Fibroblast of skin of left biceps (primary cell): ENCODE measurements around the gene PARP11.
"Not testable (repeated sequence)": the region's sequence is repeated elsewhere in the genome, so short reads cannot be mapped to it uniquely, and the experiment has no call there.

Experiments
- DNase-seq, 2 experiments: peaks; one replicate each; pipeline ENCODE4 v3.0.0-alpha.2; 2013; ENCODE audit warnings: low read depth in 2 of 2

Gene PARP11

GRCh38 chr12:3882896-3883564, 9.8 kb upstream of the PARP11 start:
- no peak for DNase-seq

- DNase-seq, result no peak
These were observed 9.2 kb upstream of the PARP11 start for GRCh38 chr12:3882406-3882805.

- DNase-seq, result no peak
These were observed 8.2 kb upstream of the PARP11 start for GRCh38 chr12:3881281-3881950.

GRCh38 chr12:3879846-3880245, 6.6 kb upstream of the PARP11 start:
- no peak for DNase-seq

- DNase-seq, result no peak
These were observed 1.8 kb downstream of the PARP11 start for GRCh38 chr12:3871356-3871755.

- DNase-seq, result no peak
These were observed 3.3 kb downstream of the PARP11 start for GRCh38 chr12:3869865-3870264.

GRCh38 chr12:3869433-3869832, 3.8 kb downstream of the PARP11 start:
- no peak for DNase-seq

GRCh38 chr12:3863756-3864155, 9.4 kb downstream of the PARP11 start:
- DNase-seq, result no peak

GRCh38 chr12:3842517-3842916, 30.7 kb downstream of the PARP11 start:
- no peak for DNase-seq

- no peak for DNase-seq
These were observed 31.4 kb downstream of the PARP11 start for GRCh38 chr12:3841783-3842182.

- DNase-seq, result not testable (repeated sequence)
These were observed 32.4 kb downstream of the PARP11 start for GRCh38 chr12:3840833-3841232.

GRCh38 chr12:3839745-3840144, 33.5 kb downstream of the PARP11 start:
- not testable (repeated sequence) for DNase-seq

GRCh38 chr12:3838701-3839548, 34.3 kb downstream of the PARP11 start:
- not testable (repeated sequence) for DNase-seq

GRCh38 chr12:3838076-3838475, 35.1 kb downstream of the PARP11 start:
- no peak for DNase-seq

- DNase-seq, result no peak
These were observed 36.1 kb downstream of the PARP11 start for GRCh38 chr12:3837049-3837448.

- DNase-seq, result no peak
These were observed 36.6 kb downstream of the PARP11 start for GRCh38 chr12:3836641-3837040.

GRCh38 chr12:3835914-3836313, 37.3 kb downstream of the PARP11 start:
- no peak for DNase-seq

GRCh38 chr12:3834774-3835173, 38.4 kb downstream of the PARP11 start:
- DNase-seq, result no peak

- DNase-seq, result no peak
These were observed 39.4 kb downstream of the PARP11 start for GRCh38 chr12:3833670-3834310.

GRCh38 chr12:3832738-3833137, 40.5 kb downstream of the PARP11 start:
- no peak for DNase-seq

- no peak for DNase-seq
These were observed 44.3 kb downstream of the PARP11 start for GRCh38 chr12:3828888-3829287.
